H4 (cell line): ENCODE results near the gene STAM. TPM values are rescaled to one million over a fixed set of nuclear protein-coding genes. Genes with fewer than 3 reads are reported as not detected.
"Not testable (repeated sequence)": the region's sequence is repeated elsewhere in the genome, so short reads cannot be mapped to it uniquely, and the experiment has no call there.

ENCODE experiments used
- DNase-seq: peaks from one replicate; pipeline ENCODE4 v3.0.0-alpha.2; 2015; ENCODE audit warnings: low spot score
- total RNA-seq: library from RNA; depleted of rRNA; stranded (reverse); fragments of >200 nt; shearing (Covaris generic); gene quantifications from 2 replicates; pipeline ENCODE4 v1.2.3, GENCODE V29; 2014; rRNA removed

Gene STAM
- 9.3 and 15.3 TPM in 2 replicates for total RNA-seq

DNA sequence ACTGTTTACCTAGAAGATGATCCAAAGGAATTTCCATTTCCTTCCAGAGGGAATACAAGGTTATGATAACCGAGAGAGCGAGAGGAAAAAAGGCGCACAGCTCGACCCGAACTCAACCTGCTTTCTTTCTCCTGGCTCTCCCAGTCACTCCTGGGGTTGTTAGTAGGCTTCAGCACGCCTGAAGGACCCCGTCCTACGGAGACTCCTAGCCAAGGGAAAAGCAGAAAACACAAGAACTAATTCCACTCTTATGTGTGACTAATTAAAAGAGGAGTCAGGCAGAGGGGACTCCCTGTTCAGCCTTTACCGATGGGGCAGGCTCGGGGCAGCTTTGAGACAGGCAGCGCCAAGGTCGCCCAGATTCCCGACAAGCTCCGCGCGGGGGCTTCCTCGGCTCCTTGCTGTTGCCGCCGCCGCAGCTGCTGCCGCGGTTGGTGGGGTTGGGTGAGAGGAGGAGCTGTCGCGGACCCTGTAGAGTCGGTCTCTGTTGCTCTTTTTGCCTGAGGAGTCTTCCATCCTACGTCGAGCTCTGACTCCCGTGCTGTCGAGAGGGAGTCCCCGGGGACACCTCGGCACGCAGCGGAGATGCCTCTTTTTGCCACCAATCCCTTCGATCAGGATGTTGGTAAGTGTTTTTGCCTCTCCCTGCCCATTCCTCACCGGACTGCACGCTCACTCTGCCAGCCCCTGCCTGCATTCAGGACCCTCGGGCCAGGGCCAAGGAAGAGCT, at the start of gene STAM:
TSS of gene STAM (plus strand) at position 397 of the 730 bp plus-strand sequence. CDS start at position 586, 189 bp downstream.
- DNase-seq = peak; percentile 70

- DNase-seq = no peak
Observed at GRCh38 chr10:17597386-17597785, 46.6 kb upstream of the STAM start.

DNA sequence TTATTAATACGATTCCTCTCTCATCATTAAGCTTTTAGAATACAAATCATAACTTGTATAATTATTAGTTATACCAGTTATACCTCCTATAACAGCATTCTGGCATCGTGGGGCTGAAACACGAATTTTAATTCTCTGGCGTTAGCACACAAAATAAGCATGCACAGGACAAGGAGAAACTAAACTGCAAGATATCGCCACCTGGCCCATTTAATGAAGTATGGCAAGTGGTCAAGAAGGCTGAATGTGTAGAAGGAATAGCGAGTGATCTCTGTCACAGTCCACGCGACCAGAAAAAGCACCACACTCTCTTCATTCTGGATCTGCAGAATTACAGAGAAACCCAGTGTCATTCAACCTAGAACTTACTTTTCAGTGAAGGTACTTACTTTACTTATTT, 44.9 kb upstream of the STAM start:
- DNase-seq = peak; percentile 16

DNA sequence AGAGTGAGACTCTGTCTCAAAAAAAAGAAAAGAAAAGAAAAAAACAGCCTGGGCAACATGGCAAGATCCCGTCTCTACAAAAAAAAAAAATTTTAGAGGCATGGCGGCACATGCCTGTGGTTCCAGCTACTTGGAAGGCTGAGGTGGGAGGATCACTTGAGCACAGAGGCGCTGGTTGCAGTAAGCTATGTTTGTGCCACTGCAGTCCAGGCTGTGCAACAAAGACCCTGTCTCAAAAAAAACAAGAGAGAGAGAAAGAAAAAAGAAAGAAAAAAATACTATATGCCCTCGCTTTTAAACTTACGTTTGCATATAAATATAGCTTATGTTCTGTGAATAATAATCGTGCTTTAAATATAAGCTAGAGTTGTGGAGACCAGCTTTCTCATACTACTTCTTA, 38.0 kb upstream of the STAM start:
- DNase-seq = no peak

DNA sequence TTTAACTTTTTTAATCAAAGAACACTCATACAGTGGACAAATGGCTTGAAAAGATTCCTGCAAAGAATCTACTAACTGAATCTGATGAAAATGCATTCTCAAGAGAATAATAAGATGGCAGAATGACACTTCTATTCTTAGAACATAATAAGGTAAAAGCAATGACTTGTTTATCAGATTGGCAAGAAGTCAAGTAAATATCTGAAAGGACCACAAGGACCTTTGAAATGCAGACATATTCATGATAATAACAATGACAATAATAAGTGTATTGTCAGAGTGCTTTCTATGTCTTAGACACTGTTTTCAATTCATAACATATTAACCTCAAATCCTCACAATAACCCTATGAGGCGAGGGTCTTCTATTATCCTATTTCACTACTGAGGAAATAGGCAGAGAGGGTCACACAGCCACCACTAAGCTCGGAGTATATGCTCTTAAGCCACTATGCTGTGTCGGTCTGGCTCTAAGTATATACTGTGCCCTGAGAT, 37.4 kb upstream of the STAM start:
- DNase-seq = no peak

GRCh38 chr10:17607060-17607459, 36.9 kb upstream of the STAM start:
- no peak for DNase-seq

- DNase-seq = peak; percentile 39
Observed at GRCh38 chr10:17607603-17608332, 36.2 kb upstream of the STAM start.

- no peak for DNase-seq
Observed at GRCh38 chr10:17609523-17610079, 34.4 kb upstream of the STAM start.

DNA sequence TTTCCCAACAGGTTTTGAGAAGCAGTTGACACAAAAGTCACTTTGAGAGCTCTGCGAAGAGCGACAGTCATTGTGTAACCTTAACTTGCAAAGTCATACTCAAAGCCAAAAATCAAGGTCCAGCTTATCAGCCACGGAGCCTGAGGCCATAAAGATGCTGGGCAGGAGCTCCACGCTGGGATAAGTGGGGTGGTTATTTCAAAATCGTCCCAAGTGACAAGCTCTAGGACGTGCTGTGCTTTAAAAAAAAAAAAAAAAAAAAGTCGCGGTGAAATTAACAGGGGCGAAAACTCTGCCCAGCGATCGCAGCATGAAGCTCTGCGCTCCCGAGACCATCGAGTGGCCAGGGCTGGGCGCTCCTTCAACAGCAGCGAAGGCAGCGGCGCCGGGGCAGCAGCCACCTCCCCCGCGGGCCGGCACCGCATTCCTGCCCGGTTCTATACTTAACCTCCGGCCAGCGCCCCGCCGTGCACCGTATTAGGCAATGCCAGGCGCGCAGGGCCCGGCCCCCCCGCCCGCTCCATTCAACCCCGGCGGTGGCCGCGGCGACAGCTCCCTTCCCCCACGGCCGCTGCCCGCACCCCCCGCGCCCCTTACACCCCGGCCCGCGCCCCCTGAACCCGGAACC, 27.4 kb upstream of the STAM start:
- DNase-seq = peak; percentile 23

DNA sequence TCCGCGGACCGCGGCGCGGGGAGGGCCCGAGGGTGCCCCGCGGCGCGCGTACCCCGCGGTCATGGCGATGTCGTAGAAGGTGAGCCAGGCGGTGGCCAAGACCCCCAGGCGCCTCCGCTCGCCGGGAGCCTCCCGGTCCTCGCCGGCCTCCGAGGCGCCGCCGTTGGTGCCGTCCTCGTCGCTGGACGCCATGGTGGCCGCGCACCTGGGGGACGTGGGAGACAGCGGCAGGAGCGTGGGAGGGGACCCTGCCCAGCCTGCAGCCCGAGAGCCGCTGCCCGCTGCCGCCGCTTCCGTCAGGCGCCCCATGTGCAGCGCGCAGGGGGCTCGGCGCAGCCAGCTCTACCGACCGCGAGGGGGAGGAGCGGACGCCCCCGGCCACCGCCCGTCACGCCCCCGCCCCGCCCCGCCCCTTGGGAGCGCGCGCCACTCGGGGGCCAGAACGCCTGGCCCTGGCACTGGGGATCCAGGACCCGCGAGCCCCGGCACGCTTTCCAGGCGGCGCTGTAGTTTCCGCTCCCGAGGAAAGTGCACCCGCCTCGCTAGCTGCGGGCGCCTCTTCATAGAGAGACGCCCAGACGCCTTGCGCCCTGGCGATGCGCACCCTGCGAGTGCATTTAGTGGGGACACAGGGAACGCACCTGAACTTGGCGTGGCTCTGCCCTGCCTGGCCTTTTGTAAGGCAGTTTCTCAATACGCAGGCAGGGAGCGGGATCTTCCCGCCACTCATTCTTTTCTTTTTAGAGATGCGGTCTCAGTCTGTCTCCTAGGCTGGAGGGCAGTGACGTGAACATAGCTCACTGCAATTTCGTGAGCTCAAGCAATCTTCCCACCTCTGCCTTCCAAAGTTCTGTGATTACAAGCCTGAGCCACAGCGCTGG, 26.7 kb upstream of the STAM start, which contains the start of gene HACD1:
TSS of gene HACD1 (minus strand) at position 344 of the 881 bp plus-strand sequence. CDS start at position 309, 35 bp downstream.
- DNase-seq = peak; percentile 48

DNA sequence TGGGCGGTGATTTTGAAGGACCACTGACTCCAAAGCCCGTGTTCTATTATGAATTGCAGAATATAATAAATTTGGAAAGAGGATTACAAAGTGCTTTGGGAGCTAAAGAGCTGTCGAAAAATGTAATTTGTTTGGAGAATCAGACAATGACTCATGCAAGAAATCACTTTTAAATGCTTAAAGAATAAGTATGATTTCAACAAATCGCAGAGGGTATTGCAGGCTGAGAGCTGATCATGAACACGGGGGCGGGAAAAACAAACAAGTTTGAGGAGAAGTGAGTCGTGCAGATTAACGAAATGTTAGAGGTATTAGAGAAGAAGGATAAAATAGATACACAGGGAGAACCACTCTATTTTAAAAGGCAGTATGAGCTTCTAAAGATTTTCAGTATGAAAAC, 21.9 kb upstream of the STAM start:
- DNase-seq = no peak

- no peak for DNase-seq
Observed at GRCh38 chr10:17624996-17625395, 19.0 kb upstream of the STAM start.

GRCh38 chr10:17626656-17627055, 17.3 kb upstream of the STAM start:
- DNase-seq = no peak

GRCh38 chr10:17632590-17632989, 11.4 kb upstream of the STAM start:
- not testable (repeated sequence) for DNase-seq

GRCh38 chr10:17633353-17633752, 10.6 kb upstream of the STAM start:
- DNase-seq = no peak

GRCh38 chr10:17637869-17638268, 6.1 kb upstream of the STAM start:
- DNase-seq = no peak

DNA sequence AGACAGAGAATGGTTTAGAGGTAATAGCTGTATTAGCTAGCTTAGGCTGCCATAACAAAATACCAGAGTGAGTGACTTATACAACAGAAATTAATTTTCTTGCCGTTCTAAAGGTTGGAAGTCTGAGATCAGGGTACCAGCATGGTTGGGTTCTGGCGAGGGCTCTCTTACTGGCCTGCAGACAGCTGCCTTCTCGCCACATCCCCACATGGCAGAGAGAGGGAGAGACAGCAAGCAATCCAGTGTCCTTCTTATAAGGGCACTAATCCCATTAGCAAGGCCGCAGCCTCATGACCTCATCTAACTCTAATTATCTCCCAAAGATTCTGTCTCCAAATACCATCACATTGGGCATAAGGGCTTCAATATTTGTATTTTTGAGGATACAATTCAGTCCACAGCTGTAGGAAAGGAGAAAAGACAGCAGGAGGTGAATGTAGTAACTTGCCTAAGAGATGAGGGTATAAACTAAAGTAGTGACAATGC, 3.6 kb upstream of the STAM start:
- no peak for DNase-seq

- DNase-seq = no peak
Observed at GRCh38 chr10:17643339-17643754, 604 bp upstream of the STAM start.

- no peak for DNase-seq
Observed at GRCh38 chr10:17644485-17644943, 563 bp downstream of the STAM start.

- no peak for DNase-seq
Observed at GRCh38 chr10:17645621-17646345, 1.8 kb downstream of the STAM start.
